ENCODE measurements around the gene DDX59.
"Not testable (repeated sequence)": the region's sequence is repeated elsewhere in the genome, so short reads cannot be mapped to it uniquely, and the experiment has no call there.

The DDX59 gene

DNA sequence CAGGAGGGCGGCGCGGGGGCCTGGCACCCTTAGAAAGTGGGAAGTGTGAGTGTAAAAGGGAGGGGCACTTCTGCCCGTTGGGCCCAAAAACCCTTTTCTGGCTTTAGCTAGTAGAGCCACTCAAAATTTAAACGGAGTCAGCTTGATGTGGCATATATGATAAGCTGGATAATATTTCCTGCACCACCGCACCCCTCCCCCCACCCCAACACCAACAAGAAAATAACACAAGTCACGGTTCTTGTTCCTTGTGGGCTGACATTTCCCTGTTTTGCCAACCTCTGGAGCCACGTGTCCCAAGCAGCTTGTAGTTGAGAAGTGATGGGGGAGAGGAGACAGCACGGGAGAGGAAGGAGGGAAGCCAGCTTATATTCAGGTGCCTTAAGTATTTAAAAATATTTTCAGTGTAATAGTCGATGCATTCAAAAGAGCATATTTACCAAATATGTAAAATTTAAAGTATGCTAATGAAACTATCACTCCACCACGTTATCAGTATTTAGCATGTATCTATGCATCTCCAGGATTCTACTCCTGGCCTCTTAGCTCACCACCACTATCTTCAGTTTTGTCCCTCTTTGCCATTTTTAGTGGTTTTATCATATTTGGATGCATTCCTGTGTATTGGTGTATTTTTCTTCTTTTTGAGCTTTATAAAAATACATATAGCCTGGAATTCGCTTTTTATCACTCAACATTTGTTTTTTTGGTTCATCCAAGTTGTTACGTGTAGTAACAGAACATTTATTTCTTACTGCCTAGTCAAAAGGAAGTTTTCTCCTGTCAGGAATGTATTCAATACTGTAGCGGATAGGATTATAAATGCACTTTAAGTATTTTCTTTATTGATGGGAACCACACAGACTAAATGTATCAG lies 773 bp upstream of the DDX59 start:
- DNase-seq: peak; percentile 82

DNA sequence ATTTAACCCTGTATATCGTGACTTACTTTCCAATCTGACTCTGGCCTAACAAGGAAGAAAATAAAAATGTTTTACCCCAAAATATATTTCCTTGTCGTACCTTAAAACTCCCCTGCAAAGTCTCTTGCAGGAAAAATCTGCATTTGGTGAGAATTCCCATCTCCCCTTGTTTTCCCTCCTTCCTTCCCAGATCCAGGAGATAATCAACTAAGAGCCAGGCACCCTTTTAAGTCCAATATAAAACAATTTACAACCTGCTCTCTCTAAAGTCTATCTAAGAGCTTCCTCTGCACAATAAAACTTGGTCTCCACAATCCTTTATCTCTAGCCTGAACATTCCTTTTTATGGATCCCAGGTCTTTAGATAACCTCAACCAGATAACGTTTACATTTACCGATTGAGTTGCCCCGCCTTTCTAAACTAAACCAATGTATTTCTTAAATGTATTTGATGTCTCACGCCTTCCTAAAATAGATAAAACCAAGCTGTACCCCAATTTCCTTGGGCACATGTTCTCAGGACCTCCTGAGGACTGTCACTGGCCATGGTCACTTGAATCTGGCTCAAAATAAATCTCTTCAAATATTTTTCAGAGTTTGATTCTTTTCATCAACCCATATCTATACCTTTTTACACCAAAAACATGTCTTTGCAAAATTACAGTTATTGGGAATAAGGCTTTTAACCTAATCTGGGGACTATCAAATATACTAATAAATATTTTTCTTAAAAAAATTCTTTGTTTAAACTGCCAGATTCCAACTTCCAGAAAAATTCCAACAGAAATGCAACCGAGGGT lies 993 bp downstream of the DDX59 start:
- DNase-seq: no peak

DNA sequence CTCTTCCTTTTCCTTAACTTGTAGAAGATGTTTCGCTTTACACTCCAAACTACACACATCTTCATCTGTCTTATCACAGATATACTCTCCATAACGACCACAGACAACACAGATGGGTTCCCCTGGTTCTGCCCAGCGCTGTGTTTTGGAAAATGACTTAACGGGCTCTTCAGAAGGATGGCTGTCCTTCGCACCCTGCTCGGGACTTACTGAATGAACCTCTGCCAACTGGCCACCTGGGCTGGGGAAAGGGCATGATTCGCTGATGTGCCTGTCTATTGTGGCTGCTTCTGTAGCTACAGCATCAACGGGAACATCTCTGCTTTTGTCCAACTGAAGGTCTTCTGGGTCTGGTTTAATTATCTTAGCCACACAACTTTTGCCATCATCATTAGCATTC lies 3.4 kb downstream of the DDX59 start:
- DNase-seq: no peak

DNA sequence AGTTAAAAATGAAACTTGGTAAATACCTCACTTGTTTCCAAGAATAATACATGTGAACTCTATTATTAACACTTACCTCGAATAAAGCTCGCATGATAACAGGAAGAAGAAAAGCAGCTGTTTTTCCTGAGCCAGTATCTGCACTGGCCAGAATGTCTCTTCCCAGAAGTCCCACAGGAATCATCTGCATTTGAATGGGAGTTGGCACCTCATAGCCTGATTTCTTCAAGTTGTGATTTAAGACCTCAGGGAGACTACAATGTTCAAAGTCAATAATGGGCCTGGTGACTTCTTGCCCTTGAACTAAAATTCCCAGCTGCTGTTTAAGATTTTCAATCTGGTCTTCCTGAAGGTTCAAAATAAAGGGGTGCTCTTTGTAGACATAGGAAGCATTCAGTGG lies 3.8 kb downstream of the DDX59 start:
- DNase-seq: no peak

DNA sequence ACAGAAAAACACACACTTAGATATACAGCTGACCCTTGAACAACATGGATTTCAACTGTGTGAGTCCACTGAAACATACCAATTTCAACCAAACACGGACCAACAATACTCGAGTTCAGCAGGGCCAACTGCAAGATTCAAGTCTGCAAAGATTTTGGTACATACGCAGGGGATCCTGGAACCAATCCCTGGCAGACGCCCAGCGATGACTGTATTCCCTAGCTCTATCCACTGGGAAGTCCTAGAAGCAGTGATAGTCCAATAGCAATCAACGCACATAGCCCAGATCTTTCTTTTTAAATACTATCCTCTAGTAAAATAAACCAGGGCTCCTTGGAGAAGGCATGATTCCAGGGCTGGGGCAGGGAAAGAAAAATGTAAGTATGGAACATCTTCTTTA lies 9.0 kb downstream of the DDX59 start:
- DNase-seq: no peak

DNA sequence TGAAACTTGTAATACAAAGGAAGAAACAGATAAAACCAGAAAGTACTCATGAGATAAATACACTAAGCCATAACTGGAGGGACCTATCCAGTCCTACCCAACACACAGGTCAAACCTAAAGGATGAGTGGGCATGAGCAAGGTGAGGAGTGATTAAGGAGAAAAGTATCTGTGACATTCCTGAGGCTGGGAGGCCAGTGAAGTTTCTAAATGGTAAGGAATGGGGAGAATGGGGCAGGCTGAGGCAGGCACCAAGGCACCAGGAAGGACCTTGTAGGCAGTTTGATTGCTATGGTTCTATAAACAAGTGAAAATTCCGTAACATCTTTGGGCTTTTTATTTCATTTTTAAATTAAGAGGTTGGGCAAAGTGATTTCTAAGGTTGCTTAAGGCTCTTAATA lies 10.4 kb downstream of the DDX59 start:
- DNase-seq: no peak

DNA sequence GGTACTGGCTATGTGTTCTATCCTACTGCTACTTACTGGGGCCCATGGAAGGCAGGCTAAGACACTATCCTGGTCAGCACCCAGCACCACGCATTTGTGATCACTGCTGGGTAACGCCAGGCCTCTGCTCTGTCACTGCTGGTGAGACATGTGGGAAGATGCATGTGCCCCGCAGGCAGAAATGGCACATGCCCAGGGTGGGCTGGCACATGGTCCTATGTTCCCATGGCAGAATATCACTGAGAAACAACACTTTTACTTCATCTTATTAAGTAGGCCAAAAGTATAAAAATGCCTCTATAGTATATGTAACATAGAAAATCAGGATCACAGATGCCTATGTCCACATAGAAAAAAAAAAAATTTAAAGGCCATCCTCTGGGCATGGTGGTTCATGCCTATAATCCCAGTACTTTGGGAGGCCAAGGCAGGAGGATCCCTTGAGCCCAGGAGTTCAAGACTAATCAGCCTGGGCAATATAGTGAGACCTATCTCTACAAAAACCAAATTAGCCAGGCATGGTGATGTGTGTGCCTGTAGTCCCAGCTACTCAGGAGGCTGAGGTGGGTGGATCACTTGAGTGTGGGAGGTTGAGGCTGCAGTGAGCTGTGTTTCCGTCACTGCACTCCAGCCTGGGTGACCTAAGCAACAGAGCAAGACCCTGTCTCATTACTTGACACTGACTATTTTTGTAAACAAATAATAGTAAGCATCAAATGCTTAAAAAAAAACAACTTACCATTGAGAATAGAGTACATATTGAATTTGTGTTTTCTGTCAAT lies 11.5 kb downstream of the DDX59 start:
- DNase-seq: no peak

DNA sequence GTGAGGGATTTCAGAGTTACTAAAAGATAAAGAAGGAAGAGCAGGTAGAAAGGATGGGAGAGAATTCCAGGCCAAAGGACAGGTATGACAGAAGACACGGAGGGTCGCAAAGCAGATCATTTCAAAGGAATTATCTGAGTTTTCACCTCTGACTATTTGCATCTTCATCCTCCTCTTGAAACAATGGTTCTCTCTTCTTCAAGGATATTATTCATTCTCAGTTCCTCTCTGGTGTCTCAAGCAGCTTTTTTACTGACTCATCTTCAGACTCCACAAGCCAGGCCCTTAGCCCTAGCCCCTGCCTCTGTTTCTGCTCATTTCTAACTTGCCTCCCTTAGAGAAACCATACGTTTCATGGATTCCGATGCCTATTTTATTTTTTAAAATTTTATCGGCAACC lies 15.0 kb downstream of the DDX59 start:
- no peak for DNase-seq

DNA sequence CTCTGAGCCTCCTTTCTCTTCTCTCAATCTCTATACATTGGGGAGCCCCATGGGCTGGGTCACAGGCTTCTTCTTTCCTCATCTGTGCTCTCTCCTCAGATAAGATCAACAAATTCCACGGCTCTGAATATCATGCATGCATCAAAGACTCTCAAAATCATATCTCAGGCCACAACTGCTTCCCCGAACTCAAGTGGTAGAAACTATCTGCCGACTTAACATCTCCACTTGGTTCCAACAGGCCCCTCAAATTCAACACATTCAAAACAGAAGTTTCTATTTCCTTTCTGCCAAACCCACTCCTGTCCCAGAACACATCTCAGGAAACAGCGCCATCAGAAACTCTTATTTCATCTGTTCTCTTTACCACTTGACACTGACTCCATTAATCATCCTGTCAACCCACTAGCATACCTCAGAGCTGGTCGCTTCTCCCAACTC lies 16.7 kb downstream of the DDX59 start:
- no peak for DNase-seq

DNA sequence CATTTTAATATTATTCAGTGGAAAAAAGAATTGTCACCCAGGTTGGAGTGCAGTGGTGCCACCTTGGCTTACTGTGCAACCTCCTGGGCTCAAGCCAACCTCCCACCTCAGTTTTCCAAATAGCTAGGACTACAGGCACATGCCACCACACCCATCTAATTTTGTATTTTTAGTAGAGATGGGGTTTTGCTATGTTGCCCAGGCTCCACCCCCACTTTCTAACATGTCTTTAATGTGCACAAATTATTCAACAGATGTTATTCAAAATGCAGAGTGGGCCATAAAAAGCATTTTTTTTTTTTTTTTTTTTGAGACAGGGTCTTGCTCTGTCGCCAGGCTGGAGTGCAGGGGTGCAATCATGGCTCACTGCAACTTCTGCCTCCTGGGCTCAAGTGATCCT lies 17.3 kb downstream of the DDX59 start:
- no peak for DNase-seq

DNA sequence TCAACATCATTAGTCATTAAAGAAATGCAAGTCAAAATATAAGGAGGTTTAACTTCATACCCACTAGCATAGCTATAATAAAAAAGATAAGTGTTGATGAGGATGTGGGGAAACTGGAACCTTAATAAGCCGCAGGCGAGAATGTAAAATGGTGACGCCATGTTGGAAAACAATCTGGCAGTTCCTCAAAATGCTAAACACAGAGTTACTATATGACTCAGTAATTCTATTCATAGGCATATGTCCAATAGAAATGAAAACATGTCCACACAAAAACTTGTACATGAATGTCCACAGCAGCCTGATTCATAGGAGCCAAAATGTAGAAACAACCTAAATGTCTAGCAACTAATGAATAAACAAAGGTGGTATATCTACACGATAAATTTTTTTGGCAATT lies 23.2 kb downstream of the DDX59 start:
- DNase-seq: no peak

DNA sequence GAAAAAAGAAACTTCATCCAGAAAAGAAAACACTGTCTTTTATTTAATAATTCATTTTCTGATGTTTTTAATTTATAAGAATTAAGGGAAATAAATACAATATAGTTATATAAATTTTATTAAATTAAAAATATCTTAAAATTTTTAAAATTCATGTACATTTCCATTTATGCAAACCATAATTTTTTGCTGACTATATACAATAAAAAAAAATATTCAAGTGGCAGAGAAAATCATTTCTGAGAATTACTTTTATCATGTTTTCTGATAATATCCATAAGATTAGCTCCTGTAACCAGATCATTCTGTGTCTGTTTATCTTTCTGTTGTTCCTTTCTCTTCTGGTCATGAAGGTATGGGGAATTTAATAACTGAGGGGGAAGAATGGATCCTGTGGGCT lies 25.7 kb downstream of the DDX59 start:
- no peak for DNase-seq

DNA sequence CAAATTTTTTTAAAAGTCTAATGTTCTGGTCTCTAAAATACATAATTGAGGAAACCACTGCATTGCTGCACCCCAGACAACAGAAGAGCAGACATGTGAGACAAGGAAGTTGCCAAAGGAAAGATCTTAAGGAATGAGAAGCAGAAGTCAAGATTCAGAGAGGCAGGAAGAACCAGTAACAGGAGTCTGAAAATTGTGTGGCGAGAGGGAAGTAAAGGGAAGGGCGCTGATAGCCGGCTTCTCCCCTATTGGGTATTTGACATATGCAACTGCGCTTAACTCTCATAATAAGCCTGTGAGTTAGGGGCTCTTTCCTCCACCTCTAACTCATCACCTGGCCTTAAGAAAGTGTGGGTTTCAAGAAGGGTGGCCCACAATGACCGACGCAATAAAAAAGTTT lies 27.2 kb downstream of the DDX59 start:
- no peak for DNase-seq

DNA sequence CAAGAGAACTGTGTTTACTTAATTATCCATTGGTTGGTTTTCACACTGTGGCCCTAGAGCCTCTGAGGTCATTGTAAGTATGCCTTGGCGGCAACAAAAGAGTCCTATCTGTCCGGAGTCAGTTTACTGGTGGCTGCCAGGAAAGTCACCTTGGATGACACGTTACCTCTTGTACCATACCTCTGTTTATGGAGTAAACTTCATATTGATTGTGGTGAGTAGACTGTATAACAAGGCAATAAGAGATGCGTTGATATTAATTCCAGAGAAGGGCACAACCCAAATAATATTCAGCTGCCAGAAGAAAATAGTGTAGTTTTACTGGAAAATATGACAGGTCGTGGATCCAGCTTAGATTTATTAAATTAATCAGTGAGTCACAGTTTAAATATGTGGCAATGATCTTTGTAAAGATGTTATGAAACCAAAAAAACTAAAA lies 28.7 kb downstream of the DDX59 start:
- DNase-seq: no peak

DNA sequence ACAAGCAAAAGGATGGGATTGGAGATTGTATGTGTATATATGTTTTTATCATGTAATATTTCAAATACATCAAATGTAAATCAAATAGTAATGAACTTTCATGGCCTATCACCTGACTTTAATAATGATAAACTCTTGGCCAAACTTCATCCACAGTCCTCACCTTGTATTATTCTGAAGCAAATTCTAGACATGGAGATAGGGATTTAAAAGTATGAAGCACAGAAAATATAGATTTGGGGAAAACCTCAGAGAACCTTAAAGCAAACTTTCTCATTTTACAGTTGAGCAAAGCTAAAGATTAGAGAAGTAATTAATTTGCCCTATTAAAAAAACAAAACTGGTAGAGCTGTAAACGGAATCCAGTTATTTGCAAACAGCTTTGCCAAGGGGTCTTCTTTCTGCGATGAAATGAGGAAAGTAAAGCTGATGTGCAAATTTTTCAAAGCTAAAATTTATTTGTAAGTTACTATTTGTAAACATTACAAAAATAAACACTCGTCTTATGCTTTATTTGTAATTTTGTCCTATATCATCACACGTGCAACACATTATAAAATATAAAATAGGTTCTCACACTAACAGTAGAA lies 29.2 kb downstream of the DDX59 start:
- no peak for DNase-seq

DNA sequence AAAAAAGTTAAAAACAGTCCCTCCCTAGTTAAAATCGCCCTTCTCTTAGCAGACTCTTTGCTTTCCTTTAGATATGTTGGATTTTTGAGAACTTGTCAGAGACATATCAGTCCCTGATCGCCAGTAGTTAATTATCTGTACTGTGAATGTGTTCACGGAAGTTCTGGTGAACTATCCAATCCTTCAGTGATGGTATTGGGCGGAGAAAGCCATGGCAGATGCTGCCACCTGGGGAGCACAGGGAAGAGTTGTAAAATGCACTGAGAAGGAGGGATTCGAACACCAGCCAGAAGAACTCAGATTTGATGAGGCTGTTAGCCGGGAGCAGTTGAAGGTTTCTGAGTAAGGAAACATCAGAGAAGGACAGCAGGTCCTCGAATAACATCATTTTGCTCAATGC lies 31.6 kb downstream of the DDX59 start:
- no peak for DNase-seq

DNA sequence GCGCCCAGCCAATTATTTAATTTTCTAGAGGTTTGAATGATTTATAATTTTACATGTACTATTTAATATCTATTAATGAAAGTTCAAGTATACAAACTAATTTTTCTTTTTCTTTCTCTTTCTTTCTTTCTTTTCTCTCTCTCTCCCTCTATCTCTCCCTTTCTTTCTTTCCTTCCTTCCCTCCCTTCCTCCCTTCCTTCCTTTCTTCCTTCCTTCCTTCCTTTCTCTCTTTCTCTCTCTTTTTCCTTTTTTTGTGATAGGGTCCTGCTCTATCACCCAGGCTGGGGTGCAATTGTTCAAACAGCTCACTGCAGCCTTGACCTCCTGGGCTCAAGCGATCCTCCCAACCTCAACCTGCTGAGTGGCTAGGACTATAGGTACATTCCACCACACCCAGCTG lies 33.0 kb downstream of the DDX59 start:
- DNase-seq: no peak

DNA sequence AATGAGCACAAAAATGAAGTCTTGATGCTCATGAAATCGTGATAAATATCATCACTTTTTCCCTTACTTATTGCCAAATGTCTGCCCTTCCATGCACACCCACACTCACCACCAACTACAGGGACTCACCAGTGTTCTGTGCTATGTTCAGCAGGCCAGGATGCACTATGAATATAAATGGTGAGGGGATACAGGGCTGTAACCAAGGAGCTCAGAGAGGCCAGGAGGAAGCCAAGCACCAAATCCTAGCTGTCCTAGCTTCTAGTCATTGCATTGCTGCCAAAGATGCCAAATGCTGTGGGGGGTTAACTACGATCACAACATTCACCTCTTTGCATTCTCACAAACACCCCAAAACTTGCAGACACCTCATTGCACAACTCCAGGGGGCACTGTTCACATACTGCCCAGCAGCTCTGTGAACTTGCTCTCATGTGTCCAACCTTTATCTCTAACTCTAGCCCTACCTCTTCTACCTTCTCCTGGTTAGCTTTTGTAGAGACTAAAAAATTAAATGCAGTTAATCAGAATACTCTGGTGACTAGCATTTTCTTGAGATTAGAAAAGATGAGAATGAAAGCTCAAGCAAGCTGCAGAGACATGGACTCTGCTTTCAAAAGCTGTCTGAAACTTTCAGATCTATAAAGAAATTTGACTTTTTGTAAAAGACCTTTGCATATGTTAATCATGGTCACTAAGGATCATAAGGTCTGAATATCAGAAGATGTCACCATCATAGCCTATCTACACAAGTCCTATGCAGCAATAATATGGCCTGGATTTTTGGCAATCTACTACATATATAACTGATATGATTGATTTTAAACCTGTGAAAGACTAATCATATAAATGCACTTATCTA lies 35.2 kb downstream of the DDX59 start:
- DNase-seq: no peak

DNA sequence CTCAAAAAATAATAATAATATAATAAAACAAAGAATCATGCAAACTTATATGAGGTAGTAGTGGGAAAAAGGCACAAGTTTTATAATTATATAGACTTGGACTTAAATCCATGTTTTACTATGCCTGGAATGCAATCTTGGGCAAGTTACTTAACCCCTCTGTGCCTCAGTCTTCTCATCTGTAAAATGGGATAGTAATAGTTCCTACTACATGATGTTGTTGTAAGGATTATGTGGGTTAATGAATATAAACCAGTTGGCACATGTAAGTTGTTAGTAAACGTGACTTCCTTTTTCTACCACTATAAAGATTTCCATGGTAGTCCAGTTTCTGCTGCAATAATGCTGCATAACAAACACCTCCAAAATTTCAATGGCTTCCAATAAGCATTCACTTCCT lies 38.3 kb downstream of the DDX59 start:
- no peak for DNase-seq

DNA sequence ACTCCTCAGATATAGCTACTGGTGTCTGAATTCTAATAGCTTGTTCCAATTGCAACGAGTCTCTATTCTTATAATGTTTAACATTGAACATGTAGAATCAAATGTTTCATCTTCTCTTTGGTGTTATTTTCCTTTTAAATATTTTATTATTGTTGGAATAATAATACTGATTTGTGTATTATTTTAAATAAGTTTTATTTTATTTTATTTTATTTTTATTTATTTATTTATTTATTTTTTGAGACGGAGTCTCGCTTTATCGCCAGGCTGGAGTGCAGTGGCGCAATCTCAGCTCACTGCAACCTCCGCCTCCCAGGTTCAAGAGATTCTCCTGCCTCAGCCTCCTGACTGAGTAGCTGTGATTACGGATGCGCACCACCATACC lies 39.2 kb downstream of the DDX59 start:
- not testable (repeated sequence) for DNase-seq

DNA sequence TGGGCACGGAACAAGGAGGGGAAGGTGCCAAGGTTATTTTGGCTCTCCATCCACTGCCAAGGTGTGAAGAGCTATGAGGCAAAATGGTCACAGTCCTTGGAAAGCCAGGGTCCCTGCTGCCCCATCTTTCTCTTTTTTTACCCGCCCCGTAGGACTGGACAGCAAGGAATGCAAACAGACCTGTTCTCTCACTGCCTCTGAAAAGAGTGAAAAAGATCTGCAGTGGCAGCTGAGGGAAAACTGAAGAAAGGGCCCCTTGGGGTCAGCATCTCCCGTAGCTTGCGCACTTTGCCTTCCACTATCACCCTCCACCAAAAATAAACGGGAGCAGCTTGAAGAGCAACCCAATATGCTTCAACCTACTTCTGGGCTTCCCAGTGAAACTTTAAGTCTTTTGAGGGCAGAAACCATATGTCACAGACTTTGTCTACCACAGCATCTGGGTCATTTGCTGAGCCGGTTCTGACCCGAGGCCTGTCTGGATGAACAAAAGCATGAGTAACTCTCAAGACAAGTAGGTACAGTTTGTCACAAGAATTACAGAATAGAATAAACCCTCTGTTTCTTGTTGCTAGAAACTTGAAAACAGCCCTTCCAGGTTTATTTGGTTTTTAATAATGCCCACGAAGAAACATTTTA lies 39.7 kb downstream of the DDX59 start:
- no peak for DNase-seq
